Lower lobe of right lung (tissue), 2 donors: Measurements from ENCODE around the gene NKD2. TPM values are rescaled to one million over a fixed set of nuclear protein-coding genes. Genes with fewer than 3 reads are reported as not detected.
A peak's percentile ranks its signal among the peaks of the same experiment; 100 is the strongest.

ENCODE experiments used
- ATAC-seq, 2 donors: fragments of 200-7000 bp; cut with Tn5 transposase; one replicate each; pipeline ENCODE4 v1.9.1; 2020 to 2022; ENCODE audit warnings: mild to moderate bottlenecking in 2 of 2, moderate library complexity in 2 of 2
- DNase-seq: peaks from one replicate; pipeline ENCODE4 v3.0.0-alpha.2; 2020
- H3K27ac ChIP-seq: fragments of 200-600 bp; one replicate; pipeline ENCODE4 v1.8.0; 2022
- H3K27me3 ChIP-seq: fragments of 200-600 bp; one replicate; pipeline ENCODE4 v1.8.0; 2022; ENCODE audit warnings: low read depth
- H3K36me3 ChIP-seq: fragments of 200-600 bp; one replicate; pipeline ENCODE4 v1.8.0; 2022; ENCODE audit warnings: mild to moderate bottlenecking
- H3K4me1 ChIP-seq: fragments of 200-600 bp; one replicate; pipeline ENCODE4 v1.8.0; 2022
- H3K4me3 ChIP-seq: fragments of 200-600 bp; one replicate; pipeline ENCODE4 v1.8.0; 2022; ENCODE audit warnings: mild to moderate bottlenecking
- H3K9me3 ChIP-seq: fragments of 200-600 bp; one replicate; pipeline ENCODE4 v1.8.0; 2022
- CTCF ChIP-seq: fragments of 200-600 bp; IDR thresholded peaks from one replicate; pipeline ENCODE4 v1.8.0; 2022; ENCODE audit warnings: antibody characterized with exemption, mild to moderate bottlenecking
- intact Hi-C: fragments of 100-400 bp; cut with DNase I; formaldehyde crosslinking; loops from one replicate; pipeline ENCODE4 v1.11.0; 2022
- total RNA-seq: library from RNA; stranded (reverse); fragmentation: NEBNext Ultra II Directional; extraction: Animal tissue kit (Norgen Biotek cat#: 25700); gene quantifications from one replicate; pipeline ENCODE4 v1.2.1, GENCODE V29; 2021
- donor health status: DM: no; HTN: yes; CAD: no; lungs with severe emphysema.

NKD2 gene
- total RNA-seq, 1 donor from 2014 or later, result 24.1 TPM

- peaks cover 51% of the 10 kb centered on the region for H3K36me3 ChIP-seq
- no peak overlapping the region for H3K27ac ChIP-seq
- no peak overlapping the region for H3K4me3 ChIP-seq
- no peaks in the 10 kb centered on the region for H3K27me3 ChIP-seq
- no peak for TF ChIP-seq CTCF
- intact Hi-C loops, result no loop called here
- ATAC-seq (no peak), DNase-seq (no peak)
- no peaks in the 10 kb centered on the region for H3K9me3 ChIP-seq
- no peaks in the 10 kb centered on the region for H3K4me1 ChIP-seq
Observed at GRCh38 chr5:1050423-1051365, 42.1 kb downstream of the NKD2 start.

- intact Hi-C loops, result no loop called here
- Histone ChIP-seq H3K27ac (no peak overlapping the region), H3K27me3 (no peaks in the 10 kb centered on the region), H3K36me3 (peaks cover 58% of the 10 kb centered on the region), H3K9me3 (no peaks in the 10 kb centered on the region), H3K4me1 (no peaks in the 10 kb centered on the region), H3K4me3 (no peak overlapping the region)
- ATAC-seq, result no peak
- no peak for TF ChIP-seq CTCF
- DNase-seq, result no peak
Observed at GRCh38 chr5:1051366-1051720, 42.7 kb downstream of the NKD2 start.

GRCh38 chr5:1052076-1052475, 43.5 kb downstream of the NKD2 start:
- Histone ChIP-seq H3K4me1 (no peaks in the 10 kb centered on the region), H3K27me3 (no peaks in the 10 kb centered on the region), H3K36me3 (peaks cover 65% of the 10 kb centered on the region), H3K4me3 (no peak overlapping the region), H3K27ac (no peak overlapping the region), H3K9me3 (no peaks in the 10 kb centered on the region)
- ATAC-seq (no peak), DNase-seq (no peak)
- intact Hi-C loops, result no loop called here
- TF ChIP-seq CTCF, result no peak

GRCh38 chr5:1052641-1053390, 44.2 kb downstream of the NKD2 start:
- DNase-seq (no peak), ATAC-seq (peak in 1 of 2 donors; percentile 2)
- H3K4me1 ChIP-seq, result no peaks in the 10 kb centered on the region
- H3K27me3 ChIP-seq, result no peaks in the 10 kb centered on the region
- no peak overlapping the region for H3K27ac ChIP-seq
- H3K36me3 ChIP-seq, result peaks cover 71% of the 10 kb centered on the region
- no peak for TF ChIP-seq CTCF
- H3K9me3 ChIP-seq, result no peaks in the 10 kb centered on the region
- intact Hi-C loops, result no loop called here
- no peak overlapping the region for H3K4me3 ChIP-seq

- TF ChIP-seq CTCF, result no peak
- no peaks in the 10 kb centered on the region for H3K9me3 ChIP-seq
- H3K27me3 ChIP-seq, result no peaks in the 10 kb centered on the region
- no peak for ATAC-seq
- no peak overlapping the region for H3K4me3 ChIP-seq
- no peak overlapping the region for H3K27ac ChIP-seq
- no peaks in the 10 kb centered on the region for H3K4me1 ChIP-seq
- peaks cover 77% of the 10 kb centered on the region for H3K36me3 ChIP-seq
- no peak for DNase-seq
- intact Hi-C loops, result no loop called here
Observed at GRCh38 chr5:1053391-1054017, 44.9 kb downstream of the NKD2 start.
